HEK293 (cell line): ENCODE data around the gene TSHZ2.

Source experiments
- CTCF ChIA-PET: fragments of 350-600 bp; formaldehyde crosslinking; extraction: SDS; loops from one replicate; lab custom pipeline; 2021; ENCODE audit warnings: antibody characterized with exemption; lab: Yijun Ruan, JAX
- POLR2A ChIA-PET: fragments of 300-600 bp; formaldehyde crosslinking; extraction: SDS; loops from one replicate; lab custom pipeline; 2020; ENCODE audit warnings: antibody characterized with exemption, inconsistent platforms; lab: Yijun Ruan, JAX
- H3K27ac ChIP-seq: fragments of 200-500 bp; sonication (Bioruptor generic); 2 replicates; pipeline ENCODE4 v1.5.1; 2014; ENCODE audit warnings: low read depth, low read length, control low read depth, inconsistent platforms; ENCODE audit errors: extremely low read depth
- H3K36me3 ChIP-seq, 2 experiments: fragments of 200-500 bp in 1 of 2; sonication (Bioruptor generic) in 1 of 2; 1 replicate in 1 of 2; 2 replicates in 1 of 2; pipeline ENCODE4 v1.5.1; 2014 to 2017; ENCODE audit warnings: inconsistent platforms in 2 of 2, low read length in 2 of 2; ENCODE audit not compliant: control insufficient read depth in 2 of 2, insufficient read depth in 1 of 2
- H3K4me1 ChIP-seq: fragments of 200-500 bp; sonication (Bioruptor generic); 2 replicates; pipeline ENCODE4 v1.5.1; 2014; ENCODE audit warnings: mild to moderate bottlenecking, low read length, inconsistent platforms; ENCODE audit not compliant: control insufficient read depth, insufficient read depth
- H3K4me3 ChIP-seq: 2 replicates; pipeline ENCODE4 v1.5.1; 2011; ENCODE audit warnings: low read depth, mild to moderate bottlenecking, control low read depth, low read length, moderate library complexity
- H3K9me3 ChIP-seq: fragments of 200-500 bp; sonication (Bioruptor generic); 2 replicates; pipeline ENCODE4 v1.5.1; 2014; ENCODE audit warnings: low read depth, low read length, inconsistent platforms; ENCODE audit not compliant: control insufficient read depth, insufficient read depth
- AEBP2 ChIP-seq: fragments of 450-650 bp; formaldehyde crosslinking; IDR thresholded peaks from 2 replicates; pipeline ENCODE4 v1.5.1; 2016; ENCODE audit warnings: missing biosample characterization, missing genetic modification characterization, borderline replicate concordance
- GLI4 ChIP-seq: fragments of 450-650 bp; formaldehyde crosslinking; IDR thresholded peaks from 2 replicates; pipeline ENCODE4 v1.5.1; 2016; ENCODE audit warnings: missing biosample characterization, missing genetic modification characterization
- HIC1 ChIP-seq: fragments of 450-650 bp; formaldehyde crosslinking; IDR thresholded peaks from 2 replicates; pipeline ENCODE4 v1.5.1; 2016; ENCODE audit warnings: missing biosample characterization, missing genetic modification characterization
- HOXC10 ChIP-seq: sonication (generic); formaldehyde crosslinking; IDR thresholded peaks from 2 replicates; pipeline ENCODE4 v1.8.1; 2023; ENCODE audit warnings: mild to moderate bottlenecking, missing genetic modification reagents
- HOXD13 ChIP-seq: sonication (generic); formaldehyde crosslinking; IDR thresholded peaks from 2 replicates; pipeline ENCODE4 v1.8.0; 2022; ENCODE audit warnings: missing genetic modification reagents, borderline replicate concordance
- MYNN ChIP-seq: fragments of 450-650 bp; formaldehyde crosslinking; IDR thresholded peaks from 2 replicates; pipeline ENCODE4 v1.5.1; 2016; ENCODE audit warnings: missing biosample characterization, missing genetic modification characterization, borderline replicate concordance
- PATZ1 ChIP-seq: fragments of 450-650 bp; formaldehyde crosslinking; IDR thresholded peaks from 2 replicates; pipeline ENCODE4 v1.5.1; 2016; ENCODE audit warnings: missing biosample characterization, missing genetic modification characterization
- PRDM2 ChIP-seq: fragments of 450-650 bp; formaldehyde crosslinking; IDR thresholded peaks from 2 replicates; pipeline ENCODE4 v1.5.1; 2016; ENCODE audit warnings: missing biosample characterization, missing genetic modification characterization, borderline replicate concordance
- RBAK ChIP-seq: fragments of 450-650 bp; formaldehyde crosslinking; IDR thresholded peaks from 2 replicates; pipeline ENCODE4 v1.5.1; 2016; ENCODE audit warnings: missing biosample characterization, missing genetic modification characterization
- SALL2 ChIP-seq: fragments of 450-650 bp; formaldehyde crosslinking; IDR thresholded peaks from 2 replicates; pipeline ENCODE4 v1.5.0; 2017; ENCODE audit warnings: missing biosample characterization, mild to moderate bottlenecking, missing genetic modification characterization, borderline replicate concordance
- ZBTB10 ChIP-seq: fragments of 450-650 bp; formaldehyde crosslinking; IDR thresholded peaks from 2 replicates; pipeline ENCODE4 v1.5.1; 2016; ENCODE audit warnings: missing biosample characterization, missing genetic modification characterization
- ZBTB48 ChIP-seq: fragments of 450-650 bp; formaldehyde crosslinking; IDR thresholded peaks from 2 replicates; pipeline ENCODE4 v1.5.1; 2016; ENCODE audit warnings: missing biosample characterization, missing genetic modification characterization
- ZBTB8A ChIP-seq: fragments of 450-650 bp; formaldehyde crosslinking; IDR thresholded peaks from 2 replicates; pipeline ENCODE4 v1.5.1; 2016; ENCODE audit warnings: missing biosample characterization, missing genetic modification characterization
- ZNF202 ChIP-seq: fragments of 450-650 bp; formaldehyde crosslinking; IDR thresholded peaks from 2 replicates; pipeline ENCODE4 v1.5.1; 2016; ENCODE audit warnings: missing biosample characterization, missing genetic modification characterization, borderline replicate concordance
- ZNF37A ChIP-seq: fragments of 450-650 bp; IDR thresholded peaks from 2 replicates; pipeline ENCODE4 v1.5.1; 2018; ENCODE audit warnings: missing biosample characterization, missing genetic modification characterization
- ZNF571 ChIP-seq: fragments of 450-650 bp; formaldehyde crosslinking; IDR thresholded peaks from 2 replicates; pipeline ENCODE4 v1.5.0; 2017; ENCODE audit warnings: missing biosample characterization, missing genetic modification characterization
- ZNF792 ChIP-seq: fragments of 450-650 bp; formaldehyde crosslinking; IDR thresholded peaks from 2 replicates; pipeline ENCODE4 v1.5.1; 2016; ENCODE audit warnings: missing biosample characterization, missing genetic modification characterization
- ZXDB ChIP-seq: fragments of 450-650 bp; formaldehyde crosslinking; IDR thresholded peaks from 2 replicates; pipeline ENCODE4 v1.5.1; 2016; ENCODE audit warnings: missing biosample characterization, missing genetic modification characterization

TSHZ2 gene

GRCh38 chr20:53364646-53365045 is 392.5 kb downstream of the TSHZ2 start (continued):
- no peak for TF ChIP-seq PATZ1 (tag by site-specific recombination)
- TF ChIP-seq AEBP2 (tag by site-specific recombination), result no peak
- no peak for TF ChIP-seq RBAK (tag by site-specific recombination)
- no peak for TF ChIP-seq ZNF37A (tag by site-specific recombination)
- TF ChIP-seq HIC1 (tag by site-specific recombination), result no peak
- TF ChIP-seq ZBTB10, result no peak
- TF ChIP-seq PRDM2 (tag by site-specific recombination), result no peak
- TF ChIP-seq ZBTB48 (tag by site-specific recombination), result no peak
- TF ChIP-seq, all 188 proteins: peak for 0

- Histone ChIP-seq H3K9me3 (no peaks in the 10 kb centered on the region), H3K27ac (no peak overlapping the region), H3K4me3 (no peak overlapping the region), H3K4me1 (no peaks in the 10 kb centered on the region), H3K36me3 (no peaks in the 10 kb centered on the region)
- no peak for TF ChIP-seq SALL2 (tag by site-specific recombination)
- no peak for TF ChIP-seq GLI4
- TF ChIP-seq AEBP2 (tag by site-specific recombination), result no peak
- no peak for TF ChIP-seq HOXD13
- TF ChIP-seq MYNN (tag by site-specific recombination), result no peak
- no peak for TF ChIP-seq ZNF792
- TF ChIP-seq ZNF571 (tag by site-specific recombination), result no peak
- TF ChIP-seq ZXDB (tag by site-specific recombination), result no peak
- no peak for TF ChIP-seq HOXC10 (CRISPR knock-in tag)
- no peak for TF ChIP-seq ZBTB8A (tag by site-specific recombination)
- TF ChIP-seq ZNF202 (tag by site-specific recombination), result no peak
- ChIA-PET POLR2A (no interaction called here), CTCF (no interaction called here)
Observed at GRCh38 chr20:53365076-53365475, 392.9 kb downstream of the TSHZ2 start.
